Measurements from ENCODE around the gene MAD2L2. TPM values are rescaled to one million over a fixed set of nuclear protein-coding genes. Genes with fewer than 3 reads are reported as not detected.

MAD2L2 gene
- polyA plus RNA-seq, 2 of the 4 experiments (the other 2 are of a cell fraction), result 31.2 to 32.5 TPM

DNA sequence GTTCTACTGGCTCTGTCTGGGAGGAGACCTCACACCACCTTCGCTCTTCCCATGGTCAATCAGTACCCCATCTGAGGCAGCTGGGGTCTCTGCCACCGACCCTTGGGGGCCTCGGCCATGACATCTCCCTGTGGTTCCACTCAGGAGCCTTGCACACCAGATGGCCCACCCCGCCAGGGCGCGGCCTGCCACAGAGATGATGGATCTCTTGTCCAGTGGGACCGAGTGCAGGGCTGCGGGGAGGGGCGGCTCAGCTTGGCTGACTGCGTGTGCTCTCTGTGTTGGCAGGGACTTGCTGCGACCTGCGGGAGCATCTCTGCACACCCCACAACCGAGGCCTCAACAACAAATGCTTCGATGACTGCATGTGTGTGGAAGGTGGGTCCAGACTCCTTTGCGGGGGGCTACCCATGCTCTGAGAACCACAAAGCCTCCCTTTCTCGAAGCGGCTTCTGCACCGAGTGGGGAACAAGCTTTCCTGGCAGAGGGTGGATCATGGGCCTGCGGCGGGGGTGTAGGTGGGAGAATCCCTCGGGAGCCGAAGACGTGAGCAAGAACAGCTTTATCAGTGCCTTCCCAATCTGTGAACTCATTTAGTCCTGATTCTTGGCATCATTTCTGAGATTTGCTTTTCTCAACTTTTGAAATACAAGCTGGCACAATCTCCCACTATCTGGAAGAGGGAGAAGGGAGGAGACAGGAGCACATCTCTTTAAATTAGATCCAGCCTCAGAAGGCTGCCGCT, 34.1 kb upstream of the MAD2L2 start:
- TF ChIP-seq ZNF302 (CRISPR knock-in tag; IDR thresholded peaks at IDR 0.05), result no peak
- no peak for TF ChIP-seq MYC (IDR thresholded peaks at IDR 0.05; ENCODE audit: borderline replicate concordance, low read length)
- no peak for TF ChIP-seq NR3C1 (IDR thresholded peaks at IDR 0.05)
- no peak for TF ChIP-seq ELK1 (IDR thresholded peaks at IDR 0.05; ENCODE audit: low read depth, low read length)
- no peak for TF ChIP-seq KDM5A (IDR thresholded peaks at IDR 0.05)
- TF ChIP-seq RFX5 (IDR thresholded peaks at IDR 0.05), result no peak
- TF ChIP-seq, protein P1, sequence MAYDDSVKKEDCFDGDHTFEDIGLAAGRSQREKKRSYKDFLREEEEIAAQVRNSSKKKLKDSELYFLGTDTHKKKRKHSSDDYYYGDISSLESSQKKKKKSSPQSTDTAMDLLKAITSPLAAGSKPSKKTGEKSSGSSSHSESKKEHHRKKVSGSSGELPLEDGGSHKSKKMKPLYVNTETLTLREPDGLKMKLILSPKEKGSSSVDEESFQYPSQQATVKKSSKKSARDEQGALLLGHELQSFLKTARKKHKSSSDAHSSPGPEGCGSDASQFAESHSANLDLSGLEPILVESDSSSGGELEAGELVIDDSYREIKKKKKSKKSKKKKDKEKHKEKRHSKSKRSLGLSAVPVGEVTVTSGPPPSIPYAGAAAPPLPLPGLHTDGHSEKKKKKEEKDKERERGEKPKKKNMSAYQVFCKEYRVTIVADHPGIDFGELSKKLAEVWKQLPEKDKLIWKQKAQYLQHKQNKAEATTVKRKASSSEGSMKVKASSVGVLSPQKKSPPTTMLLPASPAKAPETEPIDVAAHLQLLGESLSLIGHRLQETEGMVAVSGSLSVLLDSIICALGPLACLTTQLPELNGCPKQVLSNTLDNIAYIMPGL (CRISPR knock-in tag; IDR thresholded peaks at IDR 0.05; ENCODE audit: borderline replicate concordance), result no peak
- no peak for TF ChIP-seq CTCF (IDR thresholded peaks at IDR 0.05)
- TF ChIP-seq, protein P2, sequence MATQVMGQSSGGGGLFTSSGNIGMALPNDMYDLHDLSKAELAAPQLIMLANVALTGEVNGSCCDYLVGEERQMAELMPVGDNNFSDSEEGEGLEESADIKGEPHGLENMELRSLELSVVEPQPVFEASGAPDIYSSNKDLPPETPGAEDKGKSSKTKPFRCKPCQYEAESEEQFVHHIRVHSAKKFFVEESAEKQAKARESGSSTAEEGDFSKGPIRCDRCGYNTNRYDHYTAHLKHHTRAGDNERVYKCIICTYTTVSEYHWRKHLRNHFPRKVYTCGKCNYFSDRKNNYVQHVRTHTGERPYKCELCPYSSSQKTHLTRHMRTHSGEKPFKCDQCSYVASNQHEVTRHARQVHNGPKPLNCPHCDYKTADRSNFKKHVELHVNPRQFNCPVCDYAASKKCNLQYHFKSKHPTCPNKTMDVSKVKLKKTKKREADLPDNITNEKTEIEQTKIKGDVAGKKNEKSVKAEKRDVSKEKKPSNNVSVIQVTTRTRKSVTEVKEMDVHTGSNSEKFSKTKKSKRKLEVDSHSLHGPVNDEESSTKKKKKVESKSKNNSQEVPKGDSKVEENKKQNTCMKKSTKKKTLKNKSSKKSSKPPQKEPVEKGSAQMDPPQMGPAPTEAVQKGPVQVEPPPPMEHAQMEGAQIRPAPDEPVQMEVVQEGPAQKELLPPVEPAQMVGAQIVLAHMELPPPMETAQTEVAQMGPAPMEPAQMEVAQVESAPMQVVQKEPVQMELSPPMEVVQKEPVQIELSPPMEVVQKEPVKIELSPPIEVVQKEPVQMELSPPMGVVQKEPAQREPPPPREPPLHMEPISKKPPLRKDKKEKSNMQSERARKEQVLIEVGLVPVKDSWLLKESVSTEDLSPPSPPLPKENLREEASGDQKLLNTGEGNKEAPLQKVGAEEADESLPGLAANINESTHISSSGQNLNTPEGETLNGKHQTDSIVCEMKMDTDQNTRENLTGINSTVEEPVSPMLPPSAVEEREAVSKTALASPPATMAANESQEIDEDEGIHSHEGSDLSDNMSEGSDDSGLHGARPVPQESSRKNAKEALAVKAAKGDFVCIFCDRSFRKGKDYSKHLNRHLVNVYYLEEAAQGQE (IDR thresholded peaks at IDR 0.05), result no peak
- TF ChIP-seq EP300 (IDR thresholded peaks at IDR 0.05), result no peak
- no peak for TF ChIP-seq CHD4 (IDR thresholded peaks at IDR 0.05; ENCODE audit: borderline replicate concordance)
- TF ChIP-seq ZSCAN20 (CRISPR knock-in tag; IDR thresholded peaks at IDR 0.05), result no peak
- no peak for TF ChIP-seq NFE2L2 (conservative IDR thresholded peaks at IDR 0.05; ENCODE audit: low read length)
- no peak for TF ChIP-seq HES2 (IDR thresholded peaks at IDR 0.05)
- TF ChIP-seq, protein P3, sequence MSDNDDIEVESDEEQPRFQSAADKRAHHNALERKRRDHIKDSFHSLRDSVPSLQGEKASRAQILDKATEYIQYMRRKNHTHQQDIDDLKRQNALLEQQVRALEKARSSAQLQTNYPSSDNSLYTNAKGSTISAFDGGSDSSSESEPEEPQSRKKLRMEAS (IDR thresholded peaks at IDR 0.05), result no peak
- TF ChIP-seq, protein P4, sequence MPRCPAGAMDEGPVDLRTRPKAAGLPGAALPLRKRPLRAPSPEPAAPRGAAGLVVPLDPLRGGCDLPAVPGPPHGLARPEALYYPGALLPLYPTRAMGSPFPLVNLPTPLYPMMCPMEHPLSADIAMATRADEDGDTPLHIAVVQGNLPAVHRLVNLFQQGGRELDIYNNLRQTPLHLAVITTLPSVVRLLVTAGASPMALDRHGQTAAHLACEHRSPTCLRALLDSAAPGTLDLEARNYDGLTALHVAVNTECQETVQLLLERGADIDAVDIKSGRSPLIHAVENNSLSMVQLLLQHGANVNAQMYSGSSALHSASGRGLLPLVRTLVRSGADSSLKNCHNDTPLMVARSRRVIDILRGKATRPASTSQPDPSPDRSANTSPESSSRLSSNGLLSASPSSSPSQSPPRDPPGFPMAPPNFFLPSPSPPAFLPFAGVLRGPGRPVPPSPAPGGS (IDR thresholded peaks at IDR 0.05), result no peak
- no peak for TF ChIP-seq ATOH8 (CRISPR knock-in tag; IDR thresholded peaks at IDR 0.05; ENCODE audit: low read depth)
- no peak for TF ChIP-seq ZFP36 (IDR thresholded peaks at IDR 0.05; ENCODE audit: borderline replicate concordance, partially characterized antibody)
- Histone ChIP-seq H3K4me3 (no peak overlapping the region), H3K9me3 (no peaks in the 10 kb centered on the region), H3K4me1 (no peaks in the 10 kb centered on the region), H3K27ac (no peak overlapping the region), H3K4me2 (no peak overlapping the region)
- ChIA-PET POLR2A (no interaction called here), CTCF (interaction anchor here (0.5 to 9.8 kb wide), 7 partner anchors 15 to 677 kb away, joined by 3 to 107 read pairs (median 4); partner anchors contain the start of gene FBXO6)
- no peak for ATAC-seq
- DNase-seq (ENCODE audit: low read depth in 1 of 2, low spot score in 1 of 2), result no peak
- no peak for FAIRE-seq
- WGBS (ENCODE audit: missing lambda C conversion rate), result 68% methylated on average over 13 of the region's 24 CpGs
